KMS-11 (cell line): Measurements from ENCODE around the gene CHST8.

Experiments used
- H2AFZ ChIP-seq: fragments of 200-600 bp; sonication (generic); 2 replicates; pipeline ENCODE4 v1.6.1; 2016; ENCODE audit warnings: antibody characterized with exemption, mixed run types, low read depth
- H3K27ac ChIP-seq: fragments of 200-600 bp; sonication (generic); 2 replicates; pipeline ENCODE4 v1.6.1; 2016; ENCODE audit warnings: mild to moderate bottlenecking, mixed run types
- H3K27me3 ChIP-seq: fragments of 200-600 bp; sonication (generic); 2 replicates; pipeline ENCODE4 v1.6.1; 2017; ENCODE audit warnings: mild to moderate bottlenecking, low read depth, mixed run types, moderate library complexity; ENCODE audit not compliant: insufficient read depth
- H3K36me3 ChIP-seq: fragments of 200-600 bp; sonication (generic); 2 replicates; pipeline ENCODE4 v1.6.1; 2017; ENCODE audit warnings: mild to moderate bottlenecking, mixed run types; ENCODE audit not compliant: insufficient read depth
- H3K4me1 ChIP-seq: fragments of 200-600 bp; sonication (generic); 2 replicates; pipeline ENCODE4 v1.6.1; 2016; ENCODE audit warnings: mild to moderate bottlenecking, low read depth, mixed run types; ENCODE audit not compliant: poor library complexity, severe bottlenecking
- H3K4me2 ChIP-seq: fragments of 200-600 bp; sonication (generic); 2 replicates; pipeline ENCODE4 v1.7.0; 2016; ENCODE audit warnings: mild to moderate bottlenecking, mixed run types
- H3K4me3 ChIP-seq: fragments of 200-600 bp; sonication (generic); IDR thresholded peaks from 2 replicates; pipeline ENCODE4 v1.6.1; 2017; ENCODE audit warnings: low read depth, low read length, mixed read lengths; ENCODE audit not compliant: insufficient read depth
- H3K79me2 ChIP-seq: fragments of 200-600 bp; sonication (generic); 2 replicates; pipeline ENCODE4 v1.6.1; 2016; ENCODE audit warnings: low read depth, mixed run types; ENCODE audit not compliant: insufficient read depth
- H3K9ac ChIP-seq: fragments of 200-600 bp; sonication (generic); 2 replicates; pipeline ENCODE4 v1.6.1; 2016; ENCODE audit warnings: mild to moderate bottlenecking, mixed run types
- H4K20me1 ChIP-seq: fragments of 200-600 bp; sonication (generic); 2 replicates; pipeline ENCODE4 v1.6.1; 2016; ENCODE audit warnings: mild to moderate bottlenecking, mixed run types; ENCODE audit not compliant: insufficient read depth
- CTCF ChIP-seq: fragments of 200-600 bp; sonication (generic); conservative IDR thresholded peaks from 2 replicates; pipeline ENCODE4 v1.6.1; 2017; ENCODE audit warnings: low read depth, mild to moderate bottlenecking, antibody characterized with exemption, low read length, moderate library complexity, mixed read lengths

CHST8 gene

DNA sequence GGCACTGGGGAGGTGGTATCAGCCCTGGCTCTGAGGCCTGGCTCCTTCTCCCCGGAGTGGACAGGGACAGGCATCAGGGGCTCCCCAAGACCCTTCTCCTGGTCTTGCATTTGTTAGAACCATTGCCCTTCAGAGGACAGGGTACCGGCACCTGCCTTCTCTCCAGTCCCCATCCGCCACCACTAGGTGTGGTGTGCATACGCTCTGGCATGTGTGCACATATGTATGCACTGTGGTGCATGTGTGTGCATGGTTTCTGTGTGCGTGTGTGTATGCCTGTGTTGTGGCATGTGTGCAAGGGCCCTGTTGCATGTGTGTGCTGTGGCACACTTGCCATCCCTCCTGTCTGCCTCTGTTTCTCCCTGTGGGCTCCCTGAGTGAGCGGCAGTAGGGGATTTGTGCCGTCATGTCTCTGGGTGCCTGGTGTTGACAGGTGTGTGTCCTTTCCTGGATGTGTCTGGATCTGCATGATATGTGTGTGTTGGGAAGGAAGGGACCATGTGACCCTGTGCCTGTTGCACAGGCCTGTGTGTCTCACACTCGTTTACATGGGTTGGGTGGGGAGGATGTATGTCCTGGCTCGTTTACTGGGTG, 184.2 kb downstream of the CHST8 start:
- no peaks in the 10 kb centered on the region for H4K20me1 ChIP-seq
- no peak overlapping the region for H2AFZ ChIP-seq
- no peaks in the 10 kb centered on the region for H3K79me2 ChIP-seq
- TF ChIP-seq CTCF = no peak
- H3K9ac ChIP-seq = no peak overlapping the region
- H3K4me1 ChIP-seq = no peaks in the 10 kb centered on the region
- 0 out of 2 replicates have a peak, but pooled peaks cover 6% of the 10 kb centered on the region for H3K36me3 ChIP-seq
- H3K27ac ChIP-seq = no peak overlapping the region
- no peak overlapping the region for H3K4me2 ChIP-seq
- no peak overlapping the region for H3K4me3 ChIP-seq
- H3K27me3 ChIP-seq = no peaks in the 10 kb centered on the region

GRCh38 chr19:33806434-33806881, 184.7 kb downstream of the CHST8 start:
- H3K27ac ChIP-seq = no peak overlapping the region
- no peak overlapping the region for H3K4me3 ChIP-seq
- H4K20me1 ChIP-seq = no peaks in the 10 kb centered on the region
- no peaks in the 10 kb centered on the region for H3K79me2 ChIP-seq
- no peak overlapping the region for H3K4me2 ChIP-seq
- no peaks in the 10 kb centered on the region for H3K4me1 ChIP-seq
- H3K27me3 ChIP-seq = no peaks in the 10 kb centered on the region
- no peak for TF ChIP-seq CTCF
- H3K36me3 ChIP-seq = 0 out of 2 replicates have a peak, but pooled peaks cover 1% of the 10 kb centered on the region
- H3K9ac ChIP-seq = no peak overlapping the region
- no peak overlapping the region for H2AFZ ChIP-seq

GRCh38 chr19:33808399-33808798, 186.6 kb downstream of the CHST8 start:
- TF ChIP-seq CTCF = no peak
- H3K4me3 ChIP-seq = no peak overlapping the region
- H3K36me3 ChIP-seq = no peaks in the 10 kb centered on the region
- H3K4me1 ChIP-seq = no peaks in the 10 kb centered on the region
- no peaks in the 10 kb centered on the region for H3K27me3 ChIP-seq
- H3K4me2 ChIP-seq = no peak overlapping the region
- no peak overlapping the region for H2AFZ ChIP-seq
- no peaks in the 10 kb centered on the region for H3K79me2 ChIP-seq
- H3K9ac ChIP-seq = no peak overlapping the region
- H3K27ac ChIP-seq = no peak overlapping the region
- no peaks in the 10 kb centered on the region for H4K20me1 ChIP-seq

DNA sequence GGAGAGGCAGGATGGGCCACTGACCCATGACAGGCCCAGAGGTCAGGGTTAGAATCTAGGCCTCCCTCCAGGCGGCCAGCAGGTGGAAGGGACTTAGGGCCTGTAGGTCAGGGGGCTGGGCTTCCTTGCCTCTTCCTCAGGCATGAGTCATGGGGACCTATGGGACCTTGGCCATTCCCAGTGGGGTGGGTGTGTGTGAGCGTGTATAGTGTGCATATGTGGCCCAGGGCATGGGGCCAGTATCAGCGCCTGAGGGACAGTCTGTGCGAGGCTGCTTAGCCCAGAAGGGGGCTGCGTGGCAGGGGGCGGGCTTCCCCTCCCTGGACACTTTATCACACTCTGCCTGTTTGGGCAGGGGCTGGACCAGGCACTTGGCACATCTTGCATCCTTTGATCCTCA, 188.2 kb downstream of the CHST8 start:
- H3K4me3 ChIP-seq = no peak overlapping the region
- TF ChIP-seq CTCF = no peak
- no peaks in the 10 kb centered on the region for H3K79me2 ChIP-seq
- H3K36me3 ChIP-seq = no peaks in the 10 kb centered on the region
- no peaks in the 10 kb centered on the region for H3K4me1 ChIP-seq
- no peaks in the 10 kb centered on the region for H3K27me3 ChIP-seq
- H3K4me2 ChIP-seq = no peak overlapping the region
- no peaks in the 10 kb centered on the region for H4K20me1 ChIP-seq
- H3K27ac ChIP-seq = no peak overlapping the region
- H2AFZ ChIP-seq = no peak overlapping the region
- H3K9ac ChIP-seq = no peak overlapping the region
